Measurements from ENCODE around the gene GJB3.

GRCh38 chr1:34758751-34759150 lies 22.3 kb upstream of the GJB3 start:
- TF ChIP-seq EZH2phosphoT487 (IDR thresholded peaks at IDR 0.05; ENCODE audit: insufficient read depth, low read depth): no peak
- no peak for TF ChIP-seq EZH2 (IDR thresholded peaks at IDR 0.05; ENCODE audit: insufficient read depth, poor library complexity, severe bottlenecking)

All from GM23248 (cell line).